GM12878 (cell line): ENCODE data around the gene ENGASE. TPM values are rescaled to one million over a fixed set of nuclear protein-coding genes. Genes with fewer than 3 reads are reported as not detected.

ENCODE experiments used
- ATAC-seq: fragments of 200-7000 bp; cut with Tn5 transposase; 3 replicates; pipeline ENCODE4 v1.9.1; 2020; ENCODE audit warnings: mild to moderate bottlenecking, moderate library complexity
- BruUV-seq: library from RNA; stranded (reverse); fragments of 400-500 nt; replicated peaks from 2 replicates; lab custom pipeline; 2021; lab: Mats Ljungman, UMichigan
- CTCF ChIA-PET: fragments of 300-600 bp; sonication (Branson Sonifier 250); formaldehyde crosslinking; extraction: SDS; loops from one replicate; lab custom pipeline; 2021; ENCODE audit warnings: inconsistent platforms; lab: Yijun Ruan, JAX
- POLR2A ChIA-PET: fragments of 350-600 bp; formaldehyde crosslinking; extraction: SDS; loops from one replicate; lab custom pipeline; 2021; ENCODE audit warnings: inconsistent platforms; lab: Charles Lee
- RAD21 ChIA-PET: fragments of 300-600 bp; sonication (Branson Sonifier 250); formaldehyde crosslinking; loops from one replicate; lab custom pipeline; 2023; ENCODE audit warnings: antibody characterized with exemption; ENCODE audit not compliant: unreplicated experiment; lab: Charles Lee
- SMC1A ChIA-PET: fragments of 300-600 bp; sonication (Branson Sonifier 250); formaldehyde crosslinking; loops from one replicate; lab custom pipeline; 2023; ENCODE audit not compliant: unreplicated experiment, uncharacterized antibody; lab: Charles Lee
- DNase-seq: peaks from one replicate; pipeline ENCODE4 v3.0.0-alpha.2; 2011; ENCODE audit warnings: low read depth, low spot score
- FAIRE-seq: peaks from 3 replicates; lab custom pipeline; 2011; peaks lifted over from hg19 to GRCh38; lab: Jason Lieb, UNC
- H2AFZ ChIP-seq: 2 replicates; pipeline ENCODE4 v1.6.0; 2011; ENCODE audit warnings: low read depth, low read length, control low read depth; ENCODE audit not compliant: control insufficient read depth
- H3K27ac ChIP-seq: 2 replicates; pipeline ENCODE4 v1.5.1; 2011; ENCODE audit warnings: control low read depth; ENCODE audit not compliant: control insufficient read depth, insufficient read depth
- H3K27me3 ChIP-seq, 2 experiments: replicated peaks in 1 of 2; 2 replicates each; pipeline versions ENCODE4 v1.6.0 to v1.6.1; 2011; ENCODE audit warnings: low read length in 1 of 2; ENCODE audit not compliant: control insufficient read depth in 2 of 2, insufficient read depth in 2 of 2
- H3K36me3 ChIP-seq, 2 experiments: 2 replicates each; pipeline ENCODE4 v1.5.1; 2011; ENCODE audit warnings: low read length in 1 of 2; ENCODE audit not compliant: control insufficient read depth in 2 of 2, insufficient read depth in 2 of 2
- H3K4me1 ChIP-seq: 2 replicates; pipeline ENCODE4 v1.6.1; 2011; ENCODE audit warnings: mild to moderate bottlenecking, low read length, moderate library complexity, mixed read lengths; ENCODE audit not compliant: control insufficient read depth, insufficient read depth
- H3K4me2 ChIP-seq: 2 replicates; pipeline ENCODE4 v1.6.0; 2011; ENCODE audit warnings: control low read depth; ENCODE audit not compliant: control insufficient read depth, insufficient read depth
- H3K4me3 ChIP-seq: fragments of 200-600 bp; sonication (generic); 2 replicates; pipeline ENCODE4 v1.5.1; 2016
- H3K79me2 ChIP-seq: 2 replicates; pipeline ENCODE4 v1.6.0; 2011; ENCODE audit warnings: low read length; ENCODE audit not compliant: control insufficient read depth, insufficient read depth
- H3K9ac ChIP-seq: 2 replicates; pipeline ENCODE4 v1.8.0; 2011; ENCODE audit warnings: low read length, control low read depth, mixed read lengths; ENCODE audit not compliant: control insufficient read depth, insufficient read depth
- H3K9me3 ChIP-seq: replicated peaks from 3 replicates; pipeline ENCODE4 v1.5.1; 2011; ENCODE audit warnings: mild to moderate bottlenecking, low read length; ENCODE audit not compliant: control insufficient read depth, insufficient read depth
- H4K20me1 ChIP-seq: 2 replicates; pipeline ENCODE4 v1.6.0; 2011; ENCODE audit not compliant: control insufficient read depth, insufficient read depth
- BHLHE40 ChIP-seq, 2 experiments: fragments of 450-650 bp in 1 of 2; IDR thresholded peaks; 2 replicates each; pipeline ENCODE4 v1.6.1; 2011 to 2017; ENCODE audit warnings: low read depth in 2 of 2, borderline replicate concordance in 1 of 2, improper control_type of control experiment in 1 of 2, low read length in 1 of 2, mild to moderate bottlenecking in 1 of 2
- CHD1 ChIP-seq: IDR thresholded peaks from 2 replicates; pipeline ENCODE4 v1.6.1; 2012; ENCODE audit warnings: low read depth, low read length, improper control_type of control experiment
- CREB1 ChIP-seq: IDR thresholded peaks from 2 replicates; pipeline ENCODE4 v1.6.1; 2012; ENCODE audit warnings: low read depth, mild to moderate bottlenecking, inconsistent platforms
- ETV6 ChIP-seq, 2 experiments: fragments of 450-650 bp in 1 of 2; IDR thresholded peaks in 1 of 2; conservative IDR thresholded peaks in 1 of 2; 2 replicates each; pipeline ENCODE4 v1.6.1; 2014; ENCODE audit warnings: antibody characterized with exemption in 1 of 2, borderline replicate concordance in 1 of 2, low read depth in 1 of 2, mild to moderate bottlenecking in 1 of 2, moderate library complexity in 1 of 2
- IRF5 ChIP-seq: fragments of 450-650 bp; IDR thresholded peaks from 2 replicates; pipeline ENCODE4 v1.6.1; 2017; ENCODE audit warnings: borderline replicate concordance
- KDM1A ChIP-seq: fragments of 200-600 bp; sonication (generic); IDR thresholded peaks from 2 replicates; pipeline ENCODE4 v1.6.1; 2016; ENCODE audit warnings: borderline replicate concordance
- NKRF ChIP-seq: fragments of 450-650 bp; conservative IDR thresholded peaks from 2 replicates; pipeline ENCODE4 v1.6.1; 2017; ENCODE audit warnings: mild to moderate bottlenecking, moderate library complexity
- NR2F1 ChIP-seq: fragments of 450-650 bp; conservative IDR thresholded peaks from 2 replicates; pipeline ENCODE4 v1.6.1; 2017; ENCODE audit warnings: mild to moderate bottlenecking
- RBBP5 ChIP-seq: fragments of 200-600 bp; sonication (generic); conservative IDR thresholded peaks from 2 replicates; pipeline ENCODE4 v1.6.1; 2016
- SPI1 ChIP-seq: IDR thresholded peaks from 2 replicates; pipeline ENCODE4 v1.6.1; 2011; ENCODE audit warnings: low read depth, mild to moderate bottlenecking, low read length, moderate library complexity, borderline replicate concordance; ENCODE audit not compliant: insufficient read depth
- ZBTB40 ChIP-seq: fragments of 450-650 bp; IDR thresholded peaks from 2 replicates; pipeline ENCODE4 v1.6.1; 2016; ENCODE audit warnings: mild to moderate bottlenecking, moderate library complexity, borderline replicate concordance
- ZNF274 ChIP-seq: IDR thresholded peaks from one replicate; pipeline ENCODE4 v1.8.0; 2011; ENCODE audit not compliant: insufficient read length, insufficient read depth
- ZZZ3 ChIP-seq: IDR thresholded peaks from 2 replicates; pipeline ENCODE4 v1.6.1; 2011; ENCODE audit warnings: low read depth; ENCODE audit not compliant: control insufficient read depth, insufficient read length
- WGBS: methylation state at CpG from one replicate; pipeline ENCODE4 v1.1.6; 2016; ENCODE audit warnings: low lambda C conversion rate; ENCODE audit not compliant: insufficient replicate concordance, insufficient coverage; ENCODE audit errors: missing lambda C conversion rate; 5-methylcytosine and 5-hydroxymethylcytosine counted together
- in situ Hi-C: fragments of 300-500 bp; cut with MboI; formaldehyde crosslinking; loops from 9 replicates; pipeline ENCODE4 v1.14.3; 2018; ENCODE audit warnings: mixed read lengths
- intact Hi-C: fragments of 100-400 bp; cut with micrococcal nuclease; formaldehyde crosslinking; loops from one replicate; pipeline ENCODE4 v1.14.2; 2022; ENCODE audit not compliant: unreplicated experiment
- polyA plus RNA-seq, 11 experiments: library from polyadenylated mRNA; depleted of rRNA in 4 of 11; unstranded in 6 of 11; stranded (reverse) in 5 of 11; fragments of >200 nt; fragmentation: Nextera tagmentation in 4 of 11; fragmentation: Illumina TruSeq in 1 of 11; extraction: Ambion mirVana in 4 of 11; extraction: Trizol in 1 of 11; gene quantifications; 1 replicate in 1 of 11; 2 replicates in 10 of 11; pipeline versions ENCODE4 v1.2.1 to v1.2.3, GENCODE V29; 2011 to 2016; ENCODE audit warnings: inconsistent platforms in 2 of 11, missing spikeins in 2 of 11, low read depth in 1 of 11
- total RNA-seq, 4 experiments: library from RNA; depleted of rRNA in 3 of 4; stranded (reverse); fragments of >200 nt in 3 of 4; fragmentation: Illumina TruSeq in 1 of 4; extraction: Trizol in 1 of 4; gene quantifications; 2 replicates each; pipeline versions ENCODE4 v1.2.1 to v1.2.3, GENCODE V29; 2013 to 2021

Gene ENGASE
- total and polyA plus RNA-seq, 10 of the 15 experiments (the other 5 are each of a cell fraction or from before 2014, with no cell fraction given) = 0.18 to 28.9 (median 10.5) TPM

GRCh38 chr17:79089720-79090442, 15.3 kb downstream of the ENGASE start (continued):
- TF ChIP-seq BHLHE40 (IDR thresholded peaks at IDR 0.05; ENCODE audit: borderline replicate concordance in 1 of 2, low read depth in 2 of 2, low read length in 1 of 2) (no peak), ETV6 (conservative IDR thresholded peaks at IDR 0.05 in 1 of 2, IDR thresholded peaks at IDR 0.05 in 1 of 2; ENCODE audit: borderline replicate concordance in 1 of 2, low read depth in 1 of 2) (no peak), ZZZ3 (no peak), NR2F1 (no peak), SPI1 (no peak), RBBP5 (no peak)

- no peak for FAIRE-seq
- no peak for TF ChIP-seq CHD1
- no peak for TF ChIP-seq KDM1A
- no peak for TF ChIP-seq NKRF
- no peak for TF ChIP-seq ZNF274
- no peak for TF ChIP-seq ZBTB40
- no peak for TF ChIP-seq IRF5
- TF ChIP-seq CREB1 = no peak
- no peak for TF ChIP-seq RBBP5
Measured at GRCh38 chr17:79090443-79091225, 16.0 kb downstream of the ENGASE start.

More at GRCh38 chr17:79090443-79091225, 16.0 kb downstream of the ENGASE start:
- Histone ChIP-seq H3K27ac (no peak overlapping the region), H3K27me3 (no peaks in the 10 kb centered on the region; a peak in 1 of 4 replicates), H3K79me2 (no peaks in the 10 kb centered on the region), H3K4me3 (no peak overlapping the region), H3K9me3 (no peaks in the 10 kb centered on the region), H3K4me2 (no peak overlapping the region), H3K4me1 (no peaks in the 10 kb centered on the region), H4K20me1 (no peaks in the 10 kb centered on the region), H3K9ac (no peak overlapping the region), H2AFZ (no peak overlapping the region), H3K36me3 (peaks cover 0 to 3% of the 10 kb centered on the region in 2 experiments; a peak in 2 of 4 replicates)
- ATAC-seq = no peak
- ChIA-PET CTCF (no interaction called here), POLR2A (no interaction called here), SMC1A (no interaction called here), RAD21 (interaction anchor here (1.0 kb wide), 1 partner anchor 297 kb away, joined by 3 read pairs; no protein-coding TSS in a partner anchor)
- no peak for DNase-seq
- BruUV-seq = no TSS peak
- in situ Hi-C loops (no loop called here), intact Hi-C loops (no loop called here)
- WGBS = 76% methylated on average over 32 of the region's 32 CpGs
